ENCODE data around the gene CYP2W1.
A peak's percentile ranks its signal among the peaks of the same experiment; 100 is the strongest.

The CYP2W1 gene

DNA sequence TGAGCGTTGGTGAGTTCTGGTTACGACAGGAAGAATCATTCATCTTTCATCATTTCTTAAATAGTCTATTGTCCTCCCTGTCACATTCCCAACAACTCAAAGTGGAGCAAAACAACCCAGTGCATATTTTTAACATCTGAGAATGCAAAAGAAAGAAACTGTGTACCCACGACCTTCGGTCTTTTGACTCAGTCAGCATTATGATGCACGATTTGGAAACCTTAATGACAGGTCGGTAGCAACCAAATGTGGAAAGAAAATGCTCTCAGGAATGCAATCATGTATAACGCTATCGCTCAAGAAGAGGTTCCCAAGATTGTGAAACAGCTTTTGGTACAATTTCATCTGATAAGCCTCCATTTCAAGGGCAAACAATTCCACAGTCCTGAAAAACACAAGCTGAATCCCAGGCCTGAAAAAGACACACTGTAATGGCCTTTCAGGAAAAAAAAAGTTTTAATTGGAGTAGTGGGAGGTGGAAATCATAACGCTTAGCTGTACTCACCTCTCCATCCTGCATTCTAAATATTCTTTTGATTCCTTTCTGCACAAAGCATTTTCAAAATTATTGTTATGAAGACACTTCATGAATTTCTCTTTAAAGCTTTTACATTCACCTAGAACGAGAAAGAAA lies 10.2 kb upstream of the CYP2W1 start:
- no peak for DNase-seq (ENCODE audit: low spot score)
- Histone ChIP-seq H3K27ac (no peak overlapping the region), H3K4me3 (peak overlapping the region; percentile 27)
- TF ChIP-seq CTCF (IDR thresholded peaks at IDR 0.05): no peak

DNA sequence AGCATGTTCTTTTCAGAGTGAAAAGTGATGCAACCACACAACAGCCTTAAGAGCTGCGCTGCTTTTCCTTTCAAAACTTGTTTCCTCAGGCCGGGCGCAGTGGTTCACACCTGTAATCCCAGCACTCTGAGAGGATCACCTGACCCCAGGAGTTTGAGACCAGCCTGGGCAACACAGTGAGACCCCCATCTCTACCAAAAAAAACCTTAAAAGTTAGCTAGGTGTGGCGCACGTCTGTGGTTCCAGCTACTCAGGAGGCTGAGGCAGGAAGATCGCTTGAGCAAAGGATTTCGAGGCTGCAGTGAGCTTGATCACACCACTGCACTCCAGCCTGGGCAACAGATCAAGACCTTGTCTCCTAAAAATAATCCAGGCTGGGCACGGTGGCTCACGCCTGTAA lies 9.7 kb upstream of the CYP2W1 start:
- no peak for TF ChIP-seq CTCF (IDR thresholded peaks at IDR 0.05)
- Histone ChIP-seq H3K4me3 (peak overlapping the region; percentile 27), H3K27ac (no peak overlapping the region)
- no peak for DNase-seq (ENCODE audit: low spot score)

GRCh38 chr7:974172-974571 lies 8.8 kb upstream of the CYP2W1 start:
- H3K27ac ChIP-seq: no peak overlapping the region
- peak overlapping the region; percentile 100 for H3K4me3 ChIP-seq
- TF ChIP-seq CTCF (IDR thresholded peaks at IDR 0.05): no peak
- no peak for DNase-seq (ENCODE audit: low spot score)

DNA sequence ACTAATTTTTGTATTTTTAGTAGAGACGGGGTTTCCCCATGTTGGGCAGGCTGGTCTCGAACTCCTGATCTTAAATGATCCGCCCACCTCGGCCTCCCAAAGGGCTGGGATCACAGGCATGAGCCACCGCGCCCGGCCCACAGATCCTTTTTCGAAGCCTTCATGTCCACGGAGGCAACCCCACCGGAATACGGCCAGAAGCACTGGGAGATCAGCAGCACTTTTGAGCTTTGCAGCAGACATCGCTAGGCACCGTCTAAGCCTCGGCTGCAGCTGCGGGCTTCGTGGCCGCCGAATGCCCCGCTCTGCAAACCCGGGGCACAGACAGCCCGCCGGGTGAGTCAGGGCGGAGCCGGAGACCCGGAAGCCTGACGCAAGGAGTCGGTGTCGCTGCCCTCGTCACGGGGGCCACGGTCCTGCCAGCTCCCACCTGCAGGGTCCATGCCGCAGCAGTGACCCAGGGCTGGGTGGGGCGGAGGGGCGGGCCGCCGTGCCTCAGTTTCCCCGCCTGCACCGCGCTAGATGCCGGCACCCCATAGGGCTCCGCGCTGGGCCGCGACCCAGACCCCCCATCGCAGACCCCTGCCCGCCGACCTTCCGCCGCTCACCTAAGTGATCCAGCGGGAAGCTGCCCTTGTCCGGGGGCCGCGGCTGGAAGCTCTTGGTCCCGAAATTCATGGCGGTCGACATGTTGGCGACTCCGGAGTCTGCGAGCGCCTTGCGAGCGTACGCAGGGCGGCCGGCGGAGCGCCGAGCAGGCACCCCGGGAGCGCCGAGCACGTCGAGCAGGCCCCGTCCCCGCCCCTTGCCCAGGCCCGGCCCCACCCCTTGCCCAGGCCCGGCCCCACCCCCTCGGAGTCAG lies 7.9 kb upstream of the CYP2W1 start, which contains the start of gene COX19:
Gene COX19, minus strand, starts transcription at position 730 of the 862 bp plus-strand sequence. Its CDS starts 40 bp downstream, at position 690.
- TF ChIP-seq CTCF (IDR thresholded peaks at IDR 0.05): no peak
- H3K4me3 ChIP-seq: peak within 1 kb of the TSS; percentile 100
- H3K27ac ChIP-seq: peak within 1 kb of the TSS; percentile 94 to 100
- peak; percentile 91 for DNase-seq (ENCODE audit: low spot score)

DNA sequence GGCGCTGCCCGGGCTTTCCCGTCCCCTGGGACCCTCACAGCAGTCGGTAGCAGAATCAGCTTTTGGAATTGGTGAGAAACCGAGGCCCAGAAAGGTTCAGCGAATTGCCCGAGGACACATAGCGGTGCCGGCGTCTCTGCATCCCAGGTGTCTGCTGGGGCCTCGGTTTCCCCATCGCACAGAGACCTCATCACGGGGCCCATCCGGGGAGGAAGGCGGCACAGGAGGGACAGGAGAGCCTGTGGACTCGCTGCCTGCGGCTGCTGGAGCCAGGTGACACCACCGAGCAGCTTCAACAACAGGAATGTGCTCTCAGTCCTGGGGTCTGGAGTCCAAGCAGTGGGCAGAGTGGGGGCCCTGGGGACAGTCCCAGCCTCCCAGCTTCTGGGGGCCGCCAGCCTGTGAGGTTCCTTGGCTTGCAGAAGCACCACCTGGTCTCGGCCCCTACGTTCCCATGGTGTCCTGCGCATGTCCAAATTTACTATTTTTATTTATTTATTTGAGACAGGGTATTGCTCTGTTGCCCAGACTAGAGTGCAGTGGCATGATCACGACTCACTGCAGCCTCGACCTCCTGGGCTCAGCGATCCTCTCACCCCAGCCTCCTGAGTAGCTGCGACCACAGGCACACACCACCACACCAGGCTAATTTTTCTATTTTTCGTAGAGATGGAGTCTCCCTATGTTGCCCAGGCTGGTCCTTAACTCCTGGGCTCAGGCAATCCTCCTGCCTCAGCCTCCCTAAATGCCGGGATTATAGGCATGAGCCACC lies 7.1 kb upstream of the CYP2W1 start:
- Histone ChIP-seq H3K27ac (peak overlapping the region; percentile 94 to 100), H3K4me3 (peak overlapping the region; percentile 100)
- no peak for TF ChIP-seq CTCF (IDR thresholded peaks at IDR 0.05)
- no peak for DNase-seq (ENCODE audit: low spot score)

- TF ChIP-seq CTCF (IDR thresholded peaks at IDR 0.05): no peak
- Histone ChIP-seq H3K27ac (no peak overlapping the region), H3K4me3 (no peak overlapping the region)
Observed at GRCh38 chr7:976901-977325, 6.1 kb upstream of the CYP2W1 start.

More at GRCh38 chr7:976901-977325, 6.1 kb upstream of the CYP2W1 start:
- no peak for DNase-seq (ENCODE audit: low spot score)
